Kidney (tissue), 14 donors: ENCODE data around the gene NCOA7. TPM values are rescaled to one million over a fixed set of nuclear protein-coding genes. Genes with fewer than 3 reads are reported as not detected.
A peak's percentile ranks its signal among the peaks of the same experiment; 100 is the strongest.

Source experiments
- DNase-seq, 5 donors: peaks; one replicate each; pipeline ENCODE4 v3.0.0-alpha.2; 2013 to 2020
- FAIRE-seq: peaks from 2 replicates; lab custom pipeline; 2012; peaks lifted over from hg19 to GRCh38; lab: Jason Lieb, UNC
- H3K27ac ChIP-seq, 2 donors: one replicate each; pipeline ENCODE4 v1.7.0; 2013; ENCODE audit warnings: low read depth in 2 of 2, low read length in 2 of 2, inconsistent platforms in 1 of 2
- H3K27me3 ChIP-seq: one replicate; pipeline ENCODE4 v1.7.1; 2013; ENCODE audit warnings: low read length, inconsistent platforms; ENCODE audit not compliant: control insufficient read depth, insufficient read depth
- H3K36me3 ChIP-seq, 3 donors: one replicate each; pipeline versions ENCODE4 v1.7.0 to v1.7.1; 2013; ENCODE audit warnings: low read length in 3 of 3, control low read depth in 1 of 3, inconsistent platforms in 1 of 3; ENCODE audit not compliant: insufficient read depth in 3 of 3, control insufficient read depth in 2 of 3
- H3K4me1 ChIP-seq, 3 donors: one replicate each; pipeline versions ENCODE4 v1.7.0 to v1.7.1; 2013; ENCODE audit warnings: low read length in 3 of 3, inconsistent platforms in 1 of 3, low read depth in 1 of 3; ENCODE audit not compliant: control insufficient read depth in 2 of 3, insufficient read depth in 2 of 3
- H3K4me3 ChIP-seq, 3 donors: one replicate each; pipeline versions ENCODE4 v1.7.0 to v1.8.1; 2013; ENCODE audit warnings: low read length in 3 of 3, control low read depth in 1 of 3, inconsistent platforms in 1 of 3
- H3K9ac ChIP-seq, 3 donors: one replicate each; pipeline versions ENCODE4 v1.7.0 to v1.7.1; 2013; ENCODE audit warnings: low read length in 3 of 3, control low read depth in 1 of 3, inconsistent platforms in 1 of 3
- H3K9me3 ChIP-seq, 3 donors: one replicate each; pipeline versions ENCODE4 v1.7.0 to v1.7.1; 2013; ENCODE audit warnings: low read length in 3 of 3, control low read depth in 1 of 3, inconsistent platforms in 1 of 3; ENCODE audit not compliant: control insufficient read depth in 2 of 3, insufficient read depth in 1 of 3
- CTCF ChIP-seq: IDR thresholded peaks from 3 replicates; pipeline ENCODE4 v1.5.1; 2012; ENCODE audit warnings: mild to moderate bottlenecking, moderate library complexity, borderline replicate concordance; ENCODE audit not compliant: insufficient read depth; ENCODE audit errors: extremely low read depth
- intact Hi-C: fragments of 100-400 bp; cut with DNase I; formaldehyde crosslinking; loops from one replicate; pipeline ENCODE4 v1.11.1; 2022
- polyA plus RNA-seq: library from polyadenylated mRNA; stranded (reverse); fragments of 350-450 nt; fragmentation: Illumina TruSeq; extraction: RNeasy Lipid Tissue Mini Kit (QIAGEN cat#74804); gene quantifications from one replicate; pipeline ENCODE4 v1.2.3, GENCODE V29; 2014; ENCODE audit warnings: low read depth, low replicate concordance; ENCODE audit not compliant: insufficient read depth
- total RNA-seq: library from RNA; stranded (reverse); fragmentation: NEBNext Ultra II Directional; extraction: Animal tissue kit (Norgen Biotek cat#: 25700); gene quantifications from one replicate; pipeline ENCODE4 v1.2.1, GENCODE V29; 2021
- donor health status: control.
- donor health status: control.
- donor health status: control.
- donor health status: control.
- donor health status: control.
- donor health status: DM: yes; HTN: yes; CAD: no.
- donor health status: Normal renal cell carcinoma (clear cell type).

The NCOA7 gene
- total and polyA plus RNA-seq, 2 donors from 2014 or later = 21.0 to 135 TPM

DNA sequence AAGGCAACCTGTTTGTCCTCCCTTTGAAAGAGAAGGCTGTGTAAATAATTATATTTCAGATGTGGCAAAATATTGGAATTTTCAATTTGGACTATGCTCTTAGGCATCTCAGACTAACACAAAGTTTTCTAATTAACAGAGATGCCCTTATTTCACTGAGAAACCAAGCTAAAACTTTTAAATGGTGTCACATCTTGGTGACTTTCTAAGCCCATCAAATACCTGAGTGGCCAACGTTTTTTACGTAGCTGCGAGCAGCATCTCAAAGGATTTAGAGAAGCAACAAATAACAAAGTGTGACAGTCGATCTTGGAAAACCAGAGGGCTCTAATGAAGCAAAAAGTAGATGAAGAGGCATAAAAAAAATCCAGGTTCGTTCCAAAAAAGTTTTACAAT is 44.7 kb upstream of the NCOA7 start:
- H3K4me3 ChIP-seq = peak overlapping the region in 2 of 3 donors; percentile 74 to 91
- intact Hi-C loops = no loop called here
- no peaks in the 10 kb centered on the region for H3K9me3 ChIP-seq
- H3K27ac ChIP-seq = peak overlapping the region; percentile 52 to 87
- TF ChIP-seq CTCF = no peak
- H3K36me3 ChIP-seq = no peaks in the 10 kb centered on the region
- peak overlapping the region in 1 of 3 donors; percentile 95 for H3K9ac ChIP-seq
- peaks cover 23% of the 10 kb centered on the region for H3K27me3 ChIP-seq
- FAIRE-seq (no peak), DNase-seq (peak in 1 of 5 donors; percentile 26)
- peaks cover 0 to 2% (median 0%) of the 10 kb centered on the region in 3 donors for H3K4me1 ChIP-seq

DNA sequence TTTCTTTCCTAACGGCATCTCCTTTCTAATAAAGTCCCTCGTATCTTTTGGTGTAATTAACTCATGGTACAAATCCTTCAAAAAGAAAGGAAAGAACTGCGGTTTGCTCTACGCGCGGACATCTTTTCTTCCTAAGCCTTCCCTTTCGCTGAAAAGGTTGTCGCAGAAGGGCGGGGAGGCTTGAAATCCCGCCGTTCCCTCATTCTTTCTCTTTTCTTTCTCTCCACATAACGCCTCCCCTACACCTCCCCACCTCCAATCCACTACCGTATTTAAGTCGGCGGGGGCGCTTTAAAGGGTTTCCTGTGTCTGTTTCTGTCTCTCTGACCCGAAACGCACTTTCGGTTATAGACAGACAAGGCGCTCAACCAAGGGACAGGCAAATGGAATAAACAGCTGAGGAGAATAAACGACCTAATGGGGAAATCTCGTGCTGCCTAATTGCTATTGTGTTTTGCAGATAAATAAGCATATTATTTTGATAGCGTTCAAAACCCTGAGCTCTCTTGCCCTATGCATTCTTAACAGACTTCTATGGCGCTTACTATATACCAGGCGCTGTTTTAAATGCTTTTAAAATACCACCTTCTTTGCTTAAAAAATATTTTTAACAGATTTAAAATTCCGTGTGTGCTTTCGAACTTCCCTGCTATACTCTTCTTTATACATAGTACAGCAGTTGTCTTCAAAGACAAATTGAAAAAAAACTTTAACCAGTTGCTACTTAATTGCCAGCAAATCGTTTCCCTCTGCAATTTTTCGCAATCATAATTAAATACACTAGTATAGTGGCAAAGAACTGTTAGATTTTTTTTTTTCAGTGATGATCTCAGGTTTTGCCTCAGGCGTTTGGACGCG is 43.8 kb upstream of the NCOA7 start:
- FAIRE-seq (no peak), DNase-seq (peak in 4 of 5 donors; percentile 65 to 87 (median 77))
- Histone ChIP-seq H3K9ac (peak overlapping the region in 2 of 3 donors; percentile 28 to 95), H3K4me1 (peaks cover 0 to 2% (median 0%) of the 10 kb centered on the region in 3 donors), H3K4me3 (peak overlapping the region; percentile 58 to 91 (median 74)), H3K27me3 (peaks cover 23% of the 10 kb centered on the region), H3K27ac (peak overlapping the region; percentile 85 to 87), H3K36me3 (no peaks in the 10 kb centered on the region), H3K9me3 (no peaks in the 10 kb centered on the region)
- peak; percentile 3 for TF ChIP-seq CTCF
- intact Hi-C loops = no loop called here

DNA sequence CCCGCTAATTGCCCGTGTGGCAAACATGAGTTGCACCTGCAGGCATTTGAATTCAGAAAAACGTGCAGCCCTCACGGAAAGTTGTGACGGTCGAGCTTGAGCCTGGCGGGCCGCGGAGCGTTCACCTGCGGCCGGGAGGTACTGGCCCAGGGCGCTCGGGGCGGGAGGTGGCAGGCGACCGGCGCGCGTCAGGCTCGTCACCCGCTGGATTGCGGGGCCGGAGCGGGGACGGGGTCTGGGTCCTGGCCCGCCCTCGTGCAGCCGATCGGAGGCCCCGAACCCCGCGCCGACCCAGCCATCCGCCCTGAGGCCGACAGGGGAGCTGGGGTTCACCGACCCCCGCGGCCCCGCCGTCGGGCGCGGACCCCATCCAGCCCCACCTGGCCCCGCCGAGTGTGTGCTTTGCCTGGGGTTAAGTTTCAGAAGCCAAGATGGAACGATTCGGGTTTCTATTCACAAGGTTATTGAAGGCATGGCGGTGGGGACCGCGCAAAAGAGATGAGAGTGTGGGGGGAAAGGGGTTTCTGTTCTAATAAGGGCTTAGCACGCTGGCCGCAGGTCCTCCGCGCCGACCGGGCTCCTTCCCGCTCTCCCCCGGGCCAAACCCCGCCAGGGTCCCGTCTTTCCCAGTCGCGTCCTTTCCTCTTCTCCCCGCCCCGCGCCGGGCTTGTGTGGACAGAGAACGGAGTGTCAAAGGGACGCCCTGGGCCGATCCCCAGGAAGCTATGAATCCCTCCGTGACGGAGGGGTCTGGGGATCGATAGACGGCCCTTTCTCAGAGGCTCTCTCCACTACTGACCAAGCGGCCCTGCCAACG is 43.0 kb upstream of the NCOA7 start:
- TF ChIP-seq CTCF = no peak
- DNase-seq (peak; percentile 54 to 82 (median 65)), FAIRE-seq (no peak)
- peaks cover 0 to 2% (median 0%) of the 10 kb centered on the region in 3 donors for H3K4me1 ChIP-seq
- intact Hi-C loops = no loop called here
- H3K9me3 ChIP-seq = no peaks in the 10 kb centered on the region
- no peaks in the 10 kb centered on the region for H3K36me3 ChIP-seq
- H3K4me3 ChIP-seq = peak overlapping the region; percentile 49 to 91 (median 74)
- peak overlapping the region; percentile 85 to 87 for H3K27ac ChIP-seq
- peaks cover 26% of the 10 kb centered on the region for H3K27me3 ChIP-seq
- peak overlapping the region in 2 of 3 donors; percentile 43 to 95 for H3K9ac ChIP-seq
